ENCODE data around the gene ITGA1.

The ITGA1 gene

GRCh38 chr5:52822437-52822836 lies 34.7 kb downstream of the ITGA1 start:
- H3K18ac ChIP-seq (ENCODE audit: low read length), result no peak overlapping the region
- H3K27me3 ChIP-seq (ENCODE audit: control insufficient read depth in 3 of 3, insufficient read depth in 3 of 3, low read depth in 1 of 3, low read length in 3 of 3), result no peaks in the 10 kb centered on the region
- H3K4me3 ChIP-seq (ENCODE audit: low read length in 2 of 2), result no peak overlapping the region
- H3K4ac ChIP-seq (ENCODE audit: low read length), result no peak overlapping the region
- H3K14ac ChIP-seq (ENCODE audit: low read length), result no peak overlapping the region
- H2BK15ac ChIP-seq (ENCODE audit: low read length), result no peak overlapping the region
- H4K91ac ChIP-seq (ENCODE audit: low read depth, low read length, poor library complexity), result no peak overlapping the region
- no peak overlapping the region for H3K23ac ChIP-seq (ENCODE audit: low read depth, low read length, poor library complexity)
- no peak overlapping the region for H4K8ac ChIP-seq (ENCODE audit: low read depth, low read length)
- H3K9ac ChIP-seq (ENCODE audit: low read depth, low read length, poor library complexity), result no peak overlapping the region
- no peaks in the 10 kb centered on the region for H3K79me1 ChIP-seq (ENCODE audit: low read depth, low read length)
- no peak overlapping the region for H2BK120ac ChIP-seq (ENCODE audit: low read depth, low read length)
- no peak overlapping the region for H2BK12ac ChIP-seq (ENCODE audit: low read length)
- H3K4me1 ChIP-seq (ENCODE audit: control insufficient read depth in 2 of 2, insufficient read depth in 1 of 2, low read depth in 1 of 2, low read length in 2 of 2), result no peaks in the 10 kb centered on the region
- no peak overlapping the region for H2BK5ac ChIP-seq (ENCODE audit: low read length)
- no peak overlapping the region for H3K27ac ChIP-seq (replicated peaks; ENCODE audit: low read length)
- no peak for DNase-seq (ENCODE audit: low spot score)
- no peak overlapping the region for H2AFZ ChIP-seq (ENCODE audit: low read length)
- H3K4me2 ChIP-seq (ENCODE audit: insufficient read depth, low read length, poor library complexity, severe bottlenecking), result no peak overlapping the region
- no peaks in the 10 kb centered on the region for H3K36me3 ChIP-seq (replicated peaks in 1 of 2; ENCODE audit: control insufficient read depth in 2 of 2, insufficient read depth in 2 of 2, low read length in 2 of 2)
- no CpG with 5 or more reads among the region's 6 CpGs for WGBS, 2 donors (ENCODE audit: extremely low coverage in 2 of 2, insufficient read length in 2 of 2, insufficient replicate concordance in 1 of 2)
- no peak overlapping the region for H2AK5ac ChIP-seq (ENCODE audit: low read depth, low read length)
- H3K9me3 ChIP-seq (replicated peaks in 1 of 2; ENCODE audit: control insufficient read depth in 2 of 2, insufficient read depth in 1 of 2, low read depth in 1 of 2, low read length in 2 of 2), result no peaks in the 10 kb centered on the region

- Histone ChIP-seq H2BK120ac (ENCODE audit: low read depth, low read length) (no peak overlapping the region), H2BK15ac (ENCODE audit: low read length) (no peak overlapping the region), H3K4me2 (ENCODE audit: insufficient read depth, low read length, poor library complexity, severe bottlenecking) (no peak overlapping the region), H3K4me1 (ENCODE audit: control insufficient read depth in 2 of 2, insufficient read depth in 1 of 2, low read depth in 1 of 2, low read length in 2 of 2) (no peaks in the 10 kb centered on the region), H2BK5ac (ENCODE audit: low read length) (no peak overlapping the region), H3K23ac (ENCODE audit: low read depth, low read length, poor library complexity) (no peak overlapping the region), H2AFZ (ENCODE audit: low read length) (no peak overlapping the region), H3K27me3 (ENCODE audit: control insufficient read depth in 3 of 3, insufficient read depth in 3 of 3, low read depth in 1 of 3, low read length in 3 of 3) (no peaks in the 10 kb centered on the region), H3K18ac (ENCODE audit: low read length) (no peak overlapping the region), H4K8ac (ENCODE audit: low read depth, low read length) (no peak overlapping the region), H3K4ac (ENCODE audit: low read length) (no peak overlapping the region), H3K9me3 (replicated peaks in 1 of 2; ENCODE audit: control insufficient read depth in 2 of 2, insufficient read depth in 1 of 2, low read depth in 1 of 2, low read length in 2 of 2) (no peaks in the 10 kb centered on the region), H4K91ac (ENCODE audit: low read depth, low read length, poor library complexity) (no peak overlapping the region), H3K27ac (replicated peaks; ENCODE audit: low read length) (no peak overlapping the region), H3K36me3 (replicated peaks in 1 of 2; ENCODE audit: control insufficient read depth in 2 of 2, insufficient read depth in 2 of 2, low read length in 2 of 2) (no peaks in the 10 kb centered on the region), H3K79me1 (ENCODE audit: low read depth, low read length) (no peaks in the 10 kb centered on the region), H3K14ac (ENCODE audit: low read length) (no peak overlapping the region), H3K4me3 (ENCODE audit: low read length in 2 of 2) (no peak overlapping the region), H2AK5ac (ENCODE audit: low read depth, low read length) (no peak overlapping the region), H3K9ac (ENCODE audit: low read depth, low read length, poor library complexity) (no peak overlapping the region), H2BK12ac (ENCODE audit: low read length) (no peak overlapping the region)
- DNase-seq (ENCODE audit: low spot score), result no peak
- no CpG with 5 or more reads among the region's 1 CpG for WGBS, 2 donors (ENCODE audit: extremely low coverage in 2 of 2, insufficient read length in 2 of 2, insufficient replicate concordance in 1 of 2)
These were observed 37.1 kb downstream of the ITGA1 start for GRCh38 chr5:52824827-52825226.

GRCh38 chr5:52825826-52826225 lies 38.1 kb downstream of the ITGA1 start:
- Histone ChIP-seq H3K4me3 (ENCODE audit: low read length in 2 of 2) (no peak overlapping the region), H2AFZ (ENCODE audit: low read length) (no peak overlapping the region), H3K4ac (ENCODE audit: low read length) (no peak overlapping the region), H3K23ac (ENCODE audit: low read depth, low read length, poor library complexity) (no peak overlapping the region), H3K9ac (ENCODE audit: low read depth, low read length, poor library complexity) (no peak overlapping the region), H3K4me1 (ENCODE audit: control insufficient read depth in 2 of 2, insufficient read depth in 1 of 2, low read depth in 1 of 2, low read length in 2 of 2) (no peaks in the 10 kb centered on the region), H3K9me3 (replicated peaks in 1 of 2; ENCODE audit: control insufficient read depth in 2 of 2, insufficient read depth in 1 of 2, low read depth in 1 of 2, low read length in 2 of 2) (no peaks in the 10 kb centered on the region), H2BK12ac (ENCODE audit: low read length) (no peak overlapping the region), H2BK5ac (ENCODE audit: low read length) (no peak overlapping the region), H2AK5ac (ENCODE audit: low read depth, low read length) (no peak overlapping the region), H4K91ac (ENCODE audit: low read depth, low read length, poor library complexity) (no peak overlapping the region), H3K18ac (ENCODE audit: low read length) (no peak overlapping the region), H3K4me2 (ENCODE audit: insufficient read depth, low read length, poor library complexity, severe bottlenecking) (no peak overlapping the region), H2BK15ac (ENCODE audit: low read length) (no peak overlapping the region), H3K14ac (ENCODE audit: low read length) (no peak overlapping the region), H4K8ac (ENCODE audit: low read depth, low read length) (no peak overlapping the region), H3K27ac (replicated peaks; ENCODE audit: low read length) (no peak overlapping the region), H3K36me3 (replicated peaks in 1 of 2; ENCODE audit: control insufficient read depth in 2 of 2, insufficient read depth in 2 of 2, low read length in 2 of 2) (no peaks in the 10 kb centered on the region), H3K79me1 (ENCODE audit: low read depth, low read length) (no peaks in the 10 kb centered on the region), H2BK120ac (ENCODE audit: low read depth, low read length) (no peak overlapping the region), H3K27me3 (ENCODE audit: control insufficient read depth in 3 of 3, insufficient read depth in 3 of 3, low read depth in 1 of 3, low read length in 3 of 3) (no peaks in the 10 kb centered on the region)
- no peak for DNase-seq (ENCODE audit: low spot score)
- WGBS, 2 donors (ENCODE audit: extremely low coverage in 2 of 2, insufficient read length in 2 of 2, insufficient replicate concordance in 1 of 2), result no CpG with 5 or more reads among the region's 2 CpGs

- Histone ChIP-seq H3K27ac (replicated peaks; ENCODE audit: low read length) (no peak overlapping the region), H3K9me3 (replicated peaks in 1 of 2; ENCODE audit: control insufficient read depth in 2 of 2, insufficient read depth in 1 of 2, low read depth in 1 of 2, low read length in 2 of 2) (no peaks in the 10 kb centered on the region), H4K8ac (ENCODE audit: low read depth, low read length) (no peak overlapping the region), H3K4ac (ENCODE audit: low read length) (no peak overlapping the region), H2BK5ac (ENCODE audit: low read length) (no peak overlapping the region), H3K27me3 (ENCODE audit: control insufficient read depth in 3 of 3, insufficient read depth in 3 of 3, low read depth in 1 of 3, low read length in 3 of 3) (no peaks in the 10 kb centered on the region), H2AK5ac (ENCODE audit: low read depth, low read length) (no peak overlapping the region), H3K18ac (ENCODE audit: low read length) (no peak overlapping the region), H3K4me2 (ENCODE audit: insufficient read depth, low read length, poor library complexity, severe bottlenecking) (no peak overlapping the region), H3K4me3 (ENCODE audit: low read length in 2 of 2) (no peak overlapping the region), H2BK12ac (ENCODE audit: low read length) (no peak overlapping the region), H3K14ac (ENCODE audit: low read length) (no peak overlapping the region), H2BK15ac (ENCODE audit: low read length) (no peak overlapping the region), H3K36me3 (replicated peaks in 1 of 2; ENCODE audit: control insufficient read depth in 2 of 2, insufficient read depth in 2 of 2, low read length in 2 of 2) (no peaks in the 10 kb centered on the region), H3K9ac (ENCODE audit: low read depth, low read length, poor library complexity) (no peak overlapping the region), H2AFZ (ENCODE audit: low read length) (no peak overlapping the region), H3K4me1 (ENCODE audit: control insufficient read depth in 2 of 2, insufficient read depth in 1 of 2, low read depth in 1 of 2, low read length in 2 of 2) (peaks cover 0 to 2% of the 10 kb centered on the region in 2 donors), H3K79me1 (ENCODE audit: low read depth, low read length) (no peaks in the 10 kb centered on the region), H3K23ac (ENCODE audit: low read depth, low read length, poor library complexity) (no peak overlapping the region), H4K91ac (ENCODE audit: low read depth, low read length, poor library complexity) (no peak overlapping the region), H2BK120ac (ENCODE audit: low read depth, low read length) (no peak overlapping the region)
- WGBS, 2 donors (ENCODE audit: extremely low coverage in 2 of 2, insufficient read length in 2 of 2, insufficient replicate concordance in 1 of 2), result no CpG with 5 or more reads among the region's 1 CpG
- no peak for DNase-seq (ENCODE audit: low spot score)
These were observed 40.1 kb downstream of the ITGA1 start for GRCh38 chr5:52827815-52828214.
